ENCODE data around the gene IL26.

IL26 gene

GRCh38 chr12:68242777-68243176 is 17.2 kb upstream of the IL26 start:
- no peak overlapping the region for H3K27ac ChIP-seq (replicated peaks)
- H3K4me3 ChIP-seq (replicated peaks; ENCODE audit: insufficient read depth, low read length), result no peak overlapping the region
- DNase-seq (ENCODE audit: low read depth in 1 of 2, low spot score in 1 of 2), result no peak
- H3K27me3 ChIP-seq (ENCODE audit: insufficient read depth, poor library complexity, severe bottlenecking), result no peaks in the 10 kb centered on the region
- TF ChIP-seq GABPA (IDR thresholded peaks at IDR 0.05; ENCODE audit: low read depth), result no peak
- no peak for TF ChIP-seq SPI1 (IDR thresholded peaks at IDR 0.05; ENCODE audit: borderline replicate concordance, low read depth)
- no peak for TF ChIP-seq POLR2AphosphoS5 (IDR thresholded peaks at IDR 0.05; ENCODE audit: low read depth)
- no peak for TF ChIP-seq CTCF (IDR thresholded peaks at IDR 0.05; ENCODE audit: insufficient read depth, low read length)
- TF ChIP-seq REST (IDR thresholded peaks at IDR 0.05; ENCODE audit: insufficient replicate concordance, low read depth), result no peak

- TF ChIP-seq POLR2AphosphoS5 (IDR thresholded peaks at IDR 0.05; ENCODE audit: low read depth) (no peak), SPI1 (IDR thresholded peaks at IDR 0.05; ENCODE audit: borderline replicate concordance, low read depth) (no peak), REST (IDR thresholded peaks at IDR 0.05; ENCODE audit: insufficient replicate concordance, low read depth) (no peak), CTCF (IDR thresholded peaks at IDR 0.05; ENCODE audit: insufficient read depth, low read length) (no peak), GABPA (IDR thresholded peaks at IDR 0.05; ENCODE audit: low read depth) (no peak)
- Histone ChIP-seq H3K4me3 (replicated peaks; ENCODE audit: insufficient read depth, low read length) (no peak overlapping the region), H3K27ac (replicated peaks) (no peak overlapping the region), H3K27me3 (ENCODE audit: insufficient read depth, poor library complexity, severe bottlenecking) (no peaks in the 10 kb centered on the region)
- DNase-seq (ENCODE audit: low read depth in 1 of 2, low spot score in 1 of 2), result no peak
Observed at GRCh38 chr12:68240975-68241374, 15.4 kb upstream of the IL26 start.

- H3K27me3 ChIP-seq (ENCODE audit: insufficient read depth, poor library complexity, severe bottlenecking), result no peaks in the 10 kb centered on the region
- no peak overlapping the region for H3K4me3 ChIP-seq (replicated peaks; ENCODE audit: insufficient read depth, low read length)
- DNase-seq (ENCODE audit: low read depth in 1 of 2, low spot score in 1 of 2), result no peak
- TF ChIP-seq GABPA (IDR thresholded peaks at IDR 0.05; ENCODE audit: low read depth), result no peak
- TF ChIP-seq POLR2AphosphoS5 (IDR thresholded peaks at IDR 0.05; ENCODE audit: low read depth), result no peak
- no peak for TF ChIP-seq CTCF (IDR thresholded peaks at IDR 0.05; ENCODE audit: insufficient read depth, low read length)
- TF ChIP-seq SPI1 (IDR thresholded peaks at IDR 0.05; ENCODE audit: borderline replicate concordance, low read depth), result no peak
- TF ChIP-seq REST (IDR thresholded peaks at IDR 0.05; ENCODE audit: insufficient replicate concordance, low read depth), result no peak
- H3K27ac ChIP-seq (replicated peaks), result no peak overlapping the region
Observed at GRCh38 chr12:68240079-68240478, 14.5 kb upstream of the IL26 start.

Measured in HL-60 (cell line).